ENCODE results near the gene CHST3. TPM values are rescaled to one million over a fixed set of nuclear protein-coding genes. Genes with fewer than 3 reads are reported as not detected.

Gene CHST3
- polyA plus RNA-seq, 1 donor (not counting 4 experiments of a cell fraction or from before 2014, with no cell fraction given) = 12.0 TPM

GRCh38 chr10:72045586-72045985 is 81.4 kb downstream of the CHST3 start:
- no peak for FAIRE-seq

GRCh38 chr10:72048450-72049124 is 84.4 kb downstream of the CHST3 start:
- FAIRE-seq (peak; percentile 90), DNase-seq (ENCODE audit: low read depth, low spot score) (peak; percentile 58)
- Histone ChIP-seq H4K20me1 (ENCODE audit: control insufficient read depth, extremely low read depth, insufficient read depth, low read length) (no peaks in the 10 kb centered on the region), H3K9me1 (ENCODE audit: control insufficient read depth, extremely low read depth, insufficient read depth, low read length) (no peaks in the 10 kb centered on the region), H3K27me3 (ENCODE audit: control insufficient read depth, extremely low read depth, insufficient read depth, low read length) (no peaks in the 10 kb centered on the region), H2AFZ (ENCODE audit: control insufficient read depth, low read length) (peak overlapping the region; percentile 19), H3K27ac (ENCODE audit: control insufficient read depth, insufficient read depth, low read length) (no peak overlapping the region), H3K4me3 (ENCODE audit: control insufficient read depth in 2 of 3, extremely low read depth in 1 of 3, insufficient read depth in 2 of 3, low read depth in 1 of 3, low read length in 3 of 3) (no peak overlapping the region), H3K4me2 (ENCODE audit: control insufficient read depth, extremely low read depth, insufficient read depth, low read depth, low read length) (no peak overlapping the region), H3K79me2 (ENCODE audit: control insufficient read depth, insufficient read depth, low read length) (no peaks in the 10 kb centered on the region), H3K36me3 (ENCODE audit: control insufficient read depth in 2 of 2, extremely low read depth in 1 of 2, insufficient read depth in 2 of 2, low read length in 2 of 2) (no peaks in the 10 kb centered on the region), H3K4me1 (ENCODE audit: control insufficient read depth, extremely low read depth, insufficient read depth, low read length) (peaks cover 23% of the 10 kb centered on the region), H3K9me3 (ENCODE audit: control insufficient read depth, low read depth, low read length) (peaks cover 2% of the 10 kb centered on the region), H3K9ac (ENCODE audit: control insufficient read depth, extremely low read depth, insufficient read depth, low read length) (peak overlapping the region; percentile 9)
- dilution Hi-C loops (cut with MboI; ENCODE audit: extremely low pct_ligation_motif_present, low sequenced_read_pairs) = no loop called here
- TF ChIP-seq CTCF (optimal IDR thresholded peaks at IDR 0.05 in 1 of 3, IDR thresholded peaks at IDR 0.05 in 1 of 3, conservative IDR thresholded peaks at IDR 0.05 in 1 of 3; ENCODE audit: extremely low read depth in 1 of 3, insufficient read depth in 2 of 3, low read length in 3 of 3) (peak; percentile 96 to 100 (median 99)), EZH2 (IDR thresholded peaks at IDR 0.05; ENCODE audit: low read length) (no peak)

More at GRCh38 chr10:72045586-72045985, 81.4 kb downstream of the CHST3 start:
- dilution Hi-C loops (cut with MboI; ENCODE audit: extremely low pct_ligation_motif_present, low sequenced_read_pairs) = no loop called here
- Histone ChIP-seq H3K4me3 (ENCODE audit: control insufficient read depth in 2 of 3, extremely low read depth in 1 of 3, insufficient read depth in 2 of 3, low read depth in 1 of 3, low read length in 3 of 3) (no peak overlapping the region), H3K36me3 (ENCODE audit: control insufficient read depth in 2 of 2, extremely low read depth in 1 of 2, insufficient read depth in 2 of 2, low read length in 2 of 2) (no peaks in the 10 kb centered on the region), H3K9ac (ENCODE audit: control insufficient read depth, extremely low read depth, insufficient read depth, low read length) (no peak overlapping the region), H3K79me2 (ENCODE audit: control insufficient read depth, insufficient read depth, low read length) (no peaks in the 10 kb centered on the region), H4K20me1 (ENCODE audit: control insufficient read depth, extremely low read depth, insufficient read depth, low read length) (no peaks in the 10 kb centered on the region), H3K27ac (ENCODE audit: control insufficient read depth, insufficient read depth, low read length) (no peak overlapping the region), H3K9me1 (ENCODE audit: control insufficient read depth, extremely low read depth, insufficient read depth, low read length) (no peaks in the 10 kb centered on the region), H3K4me1 (ENCODE audit: control insufficient read depth, extremely low read depth, insufficient read depth, low read length) (peaks cover 23% of the 10 kb centered on the region), H2AFZ (ENCODE audit: control insufficient read depth, low read length) (no peak overlapping the region), H3K4me2 (ENCODE audit: control insufficient read depth, extremely low read depth, insufficient read depth, low read depth, low read length) (no peak overlapping the region), H3K27me3 (ENCODE audit: control insufficient read depth, extremely low read depth, insufficient read depth, low read length) (no peaks in the 10 kb centered on the region), H3K9me3 (ENCODE audit: control insufficient read depth, low read depth, low read length) (peaks cover 2% of the 10 kb centered on the region)
- DNase-seq (ENCODE audit: low read depth, low spot score) = no peak
- TF ChIP-seq CTCF (optimal IDR thresholded peaks at IDR 0.05 in 1 of 3, IDR thresholded peaks at IDR 0.05 in 1 of 3, conservative IDR thresholded peaks at IDR 0.05 in 1 of 3; ENCODE audit: extremely low read depth in 1 of 3, insufficient read depth in 2 of 3, low read length in 3 of 3) = no peak
- TF ChIP-seq EZH2 (IDR thresholded peaks at IDR 0.05; ENCODE audit: low read length) = no peak

Measured in keratinocyte (primary cell).